Natural killer cell (primary cell): ENCODE data around the gene SND1. TPM values are rescaled to one million over a fixed set of nuclear protein-coding genes. Genes with fewer than 3 reads are reported as not detected.

Source experiments
- ATAC-seq, 3 donors: fragments of 150-1000 bp in 2 of 3; fragments of 200-7000 bp in 1 of 3; cut with Tn5 transposase; 1 replicate in 1 of 3; 2 replicates in 2 of 3; pipeline ENCODE4 v1.10.0; 2021; ENCODE audit warnings: mild to moderate bottlenecking in 2 of 3, moderate library complexity in 2 of 3
- DNase-seq, 2 donors: peaks; one replicate each; pipeline versions ENCODE4 v3.0.0 to v3.0.0-alpha.2; 2013 to 2021; ENCODE audit warnings: mixed read lengths in 1 of 2
- H3K27ac ChIP-seq: one replicate; pipeline ENCODE4 v1.5.1; 2013; ENCODE audit warnings: mild to moderate bottlenecking, low read length
- H3K27me3 ChIP-seq: one replicate; pipeline ENCODE4 v1.6.1; 2013; ENCODE audit warnings: low read length; ENCODE audit not compliant: control insufficient read depth, insufficient read depth
- H3K36me3 ChIP-seq: one replicate; pipeline ENCODE4 v1.6.1; 2013; ENCODE audit warnings: low read length; ENCODE audit not compliant: control insufficient read depth, insufficient read depth
- H3K4me1 ChIP-seq: one replicate; pipeline ENCODE4 v1.6.1; 2013; ENCODE audit warnings: low read length; ENCODE audit not compliant: control insufficient read depth, insufficient read depth
- H3K4me3 ChIP-seq: one replicate; pipeline ENCODE4 v1.5.1; 2013; ENCODE audit warnings: low read length
- H3K9me3 ChIP-seq: one replicate; pipeline ENCODE4 v1.6.1; 2013; ENCODE audit warnings: low read length; ENCODE audit not compliant: control insufficient read depth, insufficient read depth
- H3K27ac Mint-ChIP-seq, 2 donors: one replicate each; pipeline ENCODE4 v1.8.0; 2022; ENCODE audit warnings: mild to moderate bottlenecking in 2 of 2, mixed read lengths in 2 of 2, moderate library complexity in 1 of 2
- H3K27me3 Mint-ChIP-seq, 2 donors: one replicate each; pipeline ENCODE4 v1.8.0; 2022; ENCODE audit warnings: low read depth in 2 of 2, mixed read lengths in 2 of 2
- H3K36me3 Mint-ChIP-seq: one replicate; pipeline ENCODE4 v1.8.0; 2022; ENCODE audit warnings: mixed read lengths
- H3K4me1 Mint-ChIP-seq, 2 donors: one replicate each; pipeline ENCODE4 v1.8.0; 2022; ENCODE audit warnings: mixed read lengths in 2 of 2
- H3K4me3 Mint-ChIP-seq: one replicate; pipeline ENCODE4 v1.8.0; 2022; ENCODE audit warnings: mild to moderate bottlenecking, moderate library complexity, mixed read lengths
- H3K9me3 Mint-ChIP-seq, 2 donors: one replicate each; pipeline ENCODE4 v1.8.0; 2022; ENCODE audit warnings: mixed read lengths in 2 of 2
- CTCF ChIP-seq: fragments of 200-600 bp; IDR thresholded peaks from one replicate; pipeline ENCODE4 v1.8.0; 2022; ENCODE audit warnings: antibody characterized with exemption
- WGBS: methylation state at CpG from one replicate; pipeline ENCODE4 v1.1.7; 2013; ENCODE audit warnings: missing lambda C conversion rate; ENCODE audit not compliant: insufficient coverage; 5-methylcytosine and 5-hydroxymethylcytosine counted together
- intact Hi-C: fragments of 100-400 bp; cut with micrococcal nuclease; formaldehyde crosslinking; loops from one replicate; pipeline ENCODE4 v1.14.2; 2022
- total RNA-seq, 4 donors: library from RNA; stranded (reverse); fragments of 120-200 nt in 1 of 4; gene quantifications; one replicate each; pipeline versions ENCODE4 v1.2.3 to v1.2.4, GENCODE V29; 2013 to 2022

The SND1 gene
- total RNA-seq, 3 donors from 2014 or later (not counting 1 experiment from before 2014, with no cell fraction given): 149 to 188 (median 149) TPM

- peaks cover 2 to 5% of the 10 kb centered on the region in 2 donors for H3K27me3 Mint-ChIP-seq
- peaks cover 38 to 57% of the 10 kb centered on the region in 2 donors for H3K4me1 Mint-ChIP-seq
- Histone ChIP-seq H3K27me3 (no peaks in the 10 kb centered on the region), H3K36me3 (no peaks in the 10 kb centered on the region), H3K27ac (no peak overlapping the region), H3K4me1 (peaks cover 58% of the 10 kb centered on the region), H3K9me3 (no peaks in the 10 kb centered on the region), H3K4me3 (no peak overlapping the region)
- H3K27ac Mint-ChIP-seq: no peak overlapping the region
- no peak for TF ChIP-seq CTCF
- H3K9me3 Mint-ChIP-seq: no peaks in the 10 kb centered on the region
- 91% methylated on average over 2 of the region's 2 CpGs for whole genome bisulfite sequencing
- DNase-seq (no peak), ATAC-seq (no peak)
- no peak overlapping the region for H3K4me3 Mint-ChIP-seq
- no peaks in the 10 kb centered on the region for H3K36me3 Mint-ChIP-seq
- intact Hi-C loops: no loop called here
Measured at GRCh38 chr7:128110641-128111364, 458.8 kb downstream of the SND1 start.

GRCh38 chr7:128112018-128112780, 460.2 kb downstream of the SND1 start:
- H3K9me3 Mint-ChIP-seq: no peaks in the 10 kb centered on the region
- ATAC-seq (no peak), DNase-seq (no peak)
- H3K27ac ChIP-seq: no peak overlapping the region
- H3K27me3 Mint-ChIP-seq: peaks cover 5 to 7% of the 10 kb centered on the region in 2 donors
- H3K9me3 ChIP-seq: no peaks in the 10 kb centered on the region
- no peak for TF ChIP-seq CTCF
- intact Hi-C loops: no loop called here
- H3K4me1 Mint-ChIP-seq: peaks cover 33 to 50% of the 10 kb centered on the region in 2 donors
- H3K36me3 ChIP-seq: no peaks in the 10 kb centered on the region
- no peaks in the 10 kb centered on the region for H3K27me3 ChIP-seq
- no peak overlapping the region for H3K27ac Mint-ChIP-seq
- WGBS: 64% methylated on average over 18 of the region's 19 CpGs
- no peaks in the 10 kb centered on the region for H3K36me3 Mint-ChIP-seq
- no peak overlapping the region for H3K4me3 ChIP-seq
- H3K4me1 ChIP-seq: peaks cover 52% of the 10 kb centered on the region
- no peak overlapping the region for H3K4me3 Mint-ChIP-seq

GRCh38 chr7:128112781-128113221, 460.8 kb downstream of the SND1 start:
- H3K36me3 ChIP-seq: no peaks in the 10 kb centered on the region
- H3K4me3 ChIP-seq: no peak overlapping the region
- no peak overlapping the region for H3K27ac ChIP-seq
- no peaks in the 10 kb centered on the region for H3K27me3 ChIP-seq
- H3K4me1 ChIP-seq: peaks cover 49% of the 10 kb centered on the region
- intact Hi-C loops: no loop called here
- no peaks in the 10 kb centered on the region for H3K9me3 Mint-ChIP-seq
- 17% methylated on average over 4 of the region's 4 CpGs for WGBS
- TF ChIP-seq CTCF: no peak
- no peaks in the 10 kb centered on the region for H3K9me3 ChIP-seq
- ATAC-seq (no peak), DNase-seq (peak in 1 of 2 donors; percentile 39)
- no peaks in the 10 kb centered on the region for H3K36me3 Mint-ChIP-seq
- H3K27ac Mint-ChIP-seq: no peak overlapping the region
- H3K27me3 Mint-ChIP-seq: peaks cover 5 to 7% of the 10 kb centered on the region in 2 donors
- H3K4me3 Mint-ChIP-seq: no peak overlapping the region
- H3K4me1 Mint-ChIP-seq: peaks cover 32 to 44% of the 10 kb centered on the region in 2 donors
